NCI-H82 treated with DMSO at 0.1 percent for 48 hours (cell line): Measurements from ENCODE around the gene EPS8L3.

Source experiments
- DNase-seq: peaks from one replicate; lab custom pipeline; 2025; ENCODE audit not compliant: unreplicated experiment; lab: John Stamatoyannopoulos, UW

The EPS8L3 gene

GRCh38 chr1:109739738-109740614 lies 23.7 kb downstream of the EPS8L3 start:
- peak; percentile 54 for DNase-seq

GRCh38 chr1:109733236-109733870 lies 30.4 kb downstream of the EPS8L3 start:
- no peak for DNase-seq

- DNase-seq: no peak
Measured at GRCh38 chr1:109732390-109732881, 31.3 kb downstream of the EPS8L3 start.

- DNase-seq: no peak
Measured at GRCh38 chr1:109730666-109731065, 33.1 kb downstream of the EPS8L3 start.

- no peak for DNase-seq
Measured at GRCh38 chr1:109728870-109729269, 34.9 kb downstream of the EPS8L3 start.

GRCh38 chr1:109726728-109727373 lies 36.9 kb downstream of the EPS8L3 start:
- DNase-seq: no peak

GRCh38 chr1:109726007-109726406 lies 37.7 kb downstream of the EPS8L3 start:
- DNase-seq: no peak

GRCh38 chr1:109725510-109725909 lies 38.2 kb downstream of the EPS8L3 start:
- no peak for DNase-seq

GRCh38 chr1:109724933-109725332 lies 38.8 kb downstream of the EPS8L3 start:
- no peak for DNase-seq

GRCh38 chr1:109722908-109723691 lies 40.6 kb downstream of the EPS8L3 start:
- no peak for DNase-seq

- no peak for DNase-seq
Measured at GRCh38 chr1:109721971-109722370, 41.8 kb downstream of the EPS8L3 start.

- no peak for DNase-seq
Measured at GRCh38 chr1:109721042-109721441, 42.7 kb downstream of the EPS8L3 start.

- DNase-seq: no peak
Measured at GRCh38 chr1:109719337-109719837, 44.3 kb downstream of the EPS8L3 start.

- DNase-seq: no peak
Measured at GRCh38 chr1:109718495-109718894, 45.2 kb downstream of the EPS8L3 start.

GRCh38 chr1:109717729-109718128 lies 46.0 kb downstream of the EPS8L3 start:
- DNase-seq: no peak

GRCh38 chr1:109716570-109717090 lies 47.1 kb downstream of the EPS8L3 start:
- no peak for DNase-seq

- no peak for DNase-seq
Measured at GRCh38 chr1:109716121-109716520, 47.6 kb downstream of the EPS8L3 start.

- no peak for DNase-seq
Measured at GRCh38 chr1:109714661-109715372, 48.9 kb downstream of the EPS8L3 start.

- DNase-seq: no peak
Measured at GRCh38 chr1:109713636-109714035, 50.1 kb downstream of the EPS8L3 start.

- DNase-seq: no peak
Measured at GRCh38 chr1:109712321-109712864, 51.3 kb downstream of the EPS8L3 start.
